Umbilical cord (tissue), 2 donors: ENCODE data around the gene KHDC4. TPM values are rescaled to one million over a fixed set of nuclear protein-coding genes. Genes with fewer than 3 reads are reported as not detected.

ENCODE experiments used
- DNase-seq: peaks from one replicate; pipeline ENCODE4 v3.0.0-alpha.2; 2015; ENCODE audit warnings: low spot score
- total RNA-seq: library from RNA; depleted of rRNA; stranded (reverse); fragments of >200 nt; gene quantifications from one replicate; pipeline ENCODE4 v1.2.3, GENCODE V29; 2014; ENCODE audit warnings: low replicate concordance; ENCODE audit not compliant: insufficient read depth

Gene KHDC4
- total RNA-seq, 1 donor from 2014 or later, result 40.7 TPM

- DNase-seq, result no peak
Observed at GRCh38 chr1:155969377-155969791, 35.2 kb upstream of the KHDC4 start.

DNA sequence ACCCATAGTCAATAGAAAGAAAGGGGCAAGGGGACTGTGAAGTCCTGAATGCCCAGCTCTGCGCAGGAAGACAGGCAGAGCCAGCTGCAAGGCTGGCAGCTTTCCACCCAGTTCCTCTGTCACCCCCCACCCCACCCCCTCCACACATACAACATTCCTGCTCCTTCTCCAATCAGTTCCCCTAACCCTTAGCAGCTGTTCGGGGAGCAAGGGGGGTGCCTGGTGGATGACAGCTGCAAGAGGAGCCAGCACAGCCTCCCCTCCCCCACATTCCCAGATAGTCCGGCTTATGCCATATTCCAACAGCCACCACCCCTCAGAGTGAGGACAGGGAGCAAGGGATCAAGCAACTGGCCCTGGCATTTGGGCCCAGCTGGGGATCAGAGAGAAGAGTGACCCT is 34.5 kb upstream of the KHDC4 start:
- DNase-seq, result no peak

- no peak for DNase-seq
Observed at GRCh38 chr1:155968051-155968400, 33.8 kb upstream of the KHDC4 start.

DNA sequence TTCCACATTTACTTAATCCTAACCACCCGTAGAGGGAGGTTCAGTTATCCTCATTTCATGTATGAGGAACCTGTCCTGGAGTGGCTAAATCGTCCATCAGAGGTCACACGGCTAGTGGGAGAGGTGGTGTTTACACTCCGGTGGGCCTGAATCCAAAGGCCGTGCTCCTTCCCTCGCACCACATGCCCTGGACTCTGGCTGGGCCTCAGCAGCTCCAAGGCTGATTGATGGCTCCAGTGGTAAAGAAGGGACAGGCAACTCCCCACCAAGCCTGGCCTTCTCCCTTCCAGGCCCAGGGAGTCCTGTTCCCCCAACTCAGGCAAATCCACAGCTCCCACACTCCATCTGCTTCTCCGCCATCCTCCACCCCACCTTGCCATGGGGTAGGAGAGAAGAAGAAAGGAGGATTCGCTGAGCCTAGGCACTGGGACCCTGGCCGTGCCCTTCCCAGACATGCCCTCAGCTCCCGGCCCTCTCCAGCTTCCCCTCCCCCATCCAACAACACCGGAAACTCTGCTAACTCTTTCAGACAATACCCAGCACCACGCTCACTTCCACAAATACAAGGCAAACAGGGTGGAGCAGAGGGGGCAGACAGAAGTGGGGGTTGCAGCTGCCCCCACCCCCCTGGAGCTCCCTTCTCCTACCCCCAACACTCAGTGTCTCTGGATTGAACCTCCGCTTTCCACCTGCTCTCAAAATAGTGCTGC is 33.3 kb upstream of the KHDC4 start:
- DNase-seq, result no peak

- DNase-seq, result no peak
Observed at GRCh38 chr1:155966750-155967149, 32.5 kb upstream of the KHDC4 start.

- DNase-seq, result no peak
Observed at GRCh38 chr1:155966135-155966534, 31.9 kb upstream of the KHDC4 start.

GRCh38 chr1:155964193-155964592 is 30.0 kb upstream of the KHDC4 start:
- DNase-seq, result no peak

GRCh38 chr1:155962599-155963211 is 28.5 kb upstream of the KHDC4 start:
- no peak for DNase-seq

DNA sequence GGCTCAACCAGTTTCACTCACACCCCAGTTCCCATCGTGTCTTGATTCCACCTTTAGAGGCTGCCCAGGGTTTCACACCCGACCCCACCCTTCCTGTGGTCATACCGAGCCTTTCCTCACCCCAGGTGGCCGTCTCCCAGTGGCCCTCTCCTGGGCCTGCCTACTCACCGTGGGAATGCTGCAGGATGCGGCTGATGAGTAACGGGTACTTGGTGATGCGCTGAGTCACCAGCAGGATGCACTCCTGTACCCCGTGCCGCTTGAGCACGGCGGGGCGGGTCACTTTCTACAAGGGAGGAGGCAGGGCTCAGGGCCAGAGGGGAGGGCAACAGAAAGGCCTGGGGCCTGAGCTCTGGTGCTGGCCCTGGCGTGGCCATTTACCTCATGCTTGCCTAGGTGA is 27.7 kb upstream of the KHDC4 start:
- DNase-seq, result no peak

DNA sequence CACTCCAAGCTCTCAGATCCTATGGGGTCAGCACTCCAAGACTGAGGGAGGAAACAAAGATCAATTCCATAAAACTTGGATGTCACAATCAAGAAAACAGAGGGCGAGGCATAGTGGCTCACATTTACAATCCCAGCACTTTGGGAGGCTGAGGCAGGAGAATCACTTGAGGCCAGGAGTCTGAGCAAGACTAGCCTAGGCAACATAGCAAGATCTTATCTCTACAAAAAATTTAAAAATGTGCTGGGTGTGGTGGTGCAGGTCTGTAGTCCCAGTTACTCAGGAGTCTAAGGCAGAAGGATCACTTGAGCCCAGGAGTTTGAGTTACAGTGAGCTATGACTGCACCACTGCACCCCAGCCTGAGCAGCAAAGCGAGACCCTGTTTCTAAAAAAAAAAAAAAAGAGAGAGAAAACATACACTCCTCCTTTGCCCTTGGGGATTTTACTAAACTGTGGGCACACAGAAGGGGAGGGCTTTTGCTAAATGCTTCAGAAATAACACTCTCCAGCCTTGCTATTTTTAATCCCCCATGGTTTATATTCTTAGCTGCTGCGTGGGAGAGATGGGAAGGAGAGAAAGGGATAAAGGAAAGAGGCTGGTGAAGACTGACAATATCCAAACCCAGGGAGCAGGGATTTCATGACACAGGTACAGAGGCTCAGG is 26.0 kb upstream of the KHDC4 start:
- no peak for DNase-seq

- DNase-seq, result no peak
Observed at GRCh38 chr1:155957411-155957915, 23.2 kb upstream of the KHDC4 start.

DNA sequence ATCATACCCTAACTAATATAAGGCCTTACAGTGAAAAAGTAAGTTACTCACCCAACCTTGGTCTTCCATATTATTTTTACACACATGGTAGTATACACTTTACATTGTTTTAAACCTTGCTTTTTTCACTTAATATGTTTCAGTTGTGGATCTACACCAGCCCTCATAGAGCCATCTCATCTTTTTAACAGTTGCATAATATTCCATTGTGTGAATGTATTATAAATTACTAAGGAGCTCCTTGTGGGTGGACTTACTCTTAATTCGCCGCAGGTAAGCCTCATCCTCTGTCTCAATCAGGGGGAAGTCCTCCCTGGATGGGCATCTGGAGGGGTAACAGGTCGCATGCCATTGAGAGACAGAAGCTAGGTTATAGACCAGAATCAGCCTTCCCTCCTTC is 20.4 kb upstream of the KHDC4 start:
- no peak for DNase-seq

- DNase-seq, result no peak
Observed at GRCh38 chr1:155952505-155952890, 18.3 kb upstream of the KHDC4 start.

DNA sequence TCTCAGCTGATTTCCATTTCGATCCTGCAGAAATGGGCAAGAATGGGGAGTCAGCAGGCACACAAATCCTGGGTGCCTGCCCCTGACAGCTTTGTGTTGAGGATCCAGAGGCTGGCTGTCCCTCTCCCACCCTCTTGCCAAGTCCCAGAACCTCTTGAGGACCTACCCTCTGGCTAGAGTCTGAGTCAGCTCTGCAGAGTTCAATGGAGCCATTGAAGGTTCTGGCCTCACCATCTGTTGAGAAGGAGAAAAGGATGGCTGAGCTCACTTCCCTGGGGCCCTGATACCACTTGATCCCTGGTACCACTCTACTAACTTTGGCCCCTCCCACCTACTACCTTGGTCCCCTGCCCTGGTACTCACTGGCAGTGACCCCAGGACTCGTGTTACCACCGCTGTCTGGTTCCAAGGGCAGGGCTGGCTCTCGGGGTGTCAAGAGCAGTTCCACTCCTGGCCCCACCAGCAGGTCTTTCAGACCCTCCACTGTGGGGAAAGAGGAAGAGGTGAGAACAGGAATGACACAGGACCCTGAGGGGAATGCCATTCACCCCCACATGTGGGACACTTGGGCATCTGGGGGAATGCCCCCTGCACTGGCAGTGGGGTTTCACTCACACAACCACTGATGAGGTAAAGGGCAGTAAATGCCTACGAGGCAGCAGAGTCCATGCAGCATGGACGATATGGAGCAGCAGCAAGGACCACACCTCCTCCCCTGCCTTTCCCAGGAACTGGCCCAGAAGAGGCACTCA is 17.7 kb upstream of the KHDC4 start:
- no peak for DNase-seq

GRCh38 chr1:155950829-155951228 is 16.6 kb upstream of the KHDC4 start:
- no peak for DNase-seq

DNA sequence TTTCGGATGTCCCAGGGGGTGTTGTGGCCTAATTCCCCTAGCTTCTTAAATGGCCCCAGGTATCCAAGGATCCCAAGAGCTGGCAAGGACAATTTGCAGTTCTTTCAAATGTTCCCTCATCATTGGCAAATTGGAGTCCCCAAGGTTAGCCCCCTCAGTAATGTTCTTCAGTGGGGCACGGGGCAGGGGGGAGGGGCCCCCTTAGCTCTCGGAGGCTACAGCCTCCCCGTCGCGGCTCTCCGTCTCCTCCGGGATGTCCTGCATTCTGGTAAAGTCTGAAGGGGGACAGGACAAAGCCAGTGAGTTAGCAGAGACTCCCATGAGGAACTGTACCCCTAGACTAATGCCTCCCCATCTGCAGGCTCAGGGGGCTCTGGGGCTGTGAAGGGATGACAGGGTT is 13.5 kb upstream of the KHDC4 start:
- DNase-seq, result no peak

DNA sequence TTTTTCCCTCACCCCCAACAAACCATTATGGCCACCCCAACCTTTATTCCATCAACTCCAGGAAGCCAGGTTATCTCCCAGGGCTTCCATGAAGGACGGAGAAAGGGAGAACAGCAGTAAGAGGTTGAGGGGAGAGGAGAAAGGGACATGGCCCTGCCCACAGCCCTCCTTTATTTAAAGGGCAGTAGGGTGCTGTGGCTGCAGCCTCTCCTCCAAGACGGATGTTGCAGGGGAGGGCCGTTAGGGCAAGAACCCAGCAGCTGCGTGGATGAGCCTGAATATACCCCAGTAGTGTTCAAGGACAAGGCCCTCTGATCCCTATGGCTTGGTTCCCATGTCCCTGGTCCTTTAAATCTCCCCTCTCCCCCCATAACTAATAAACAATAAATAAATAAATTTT is 13.1 kb upstream of the KHDC4 start:
- no peak for DNase-seq

- DNase-seq, result no peak
Observed at GRCh38 chr1:155946633-155947219, 12.5 kb upstream of the KHDC4 start.

DNA sequence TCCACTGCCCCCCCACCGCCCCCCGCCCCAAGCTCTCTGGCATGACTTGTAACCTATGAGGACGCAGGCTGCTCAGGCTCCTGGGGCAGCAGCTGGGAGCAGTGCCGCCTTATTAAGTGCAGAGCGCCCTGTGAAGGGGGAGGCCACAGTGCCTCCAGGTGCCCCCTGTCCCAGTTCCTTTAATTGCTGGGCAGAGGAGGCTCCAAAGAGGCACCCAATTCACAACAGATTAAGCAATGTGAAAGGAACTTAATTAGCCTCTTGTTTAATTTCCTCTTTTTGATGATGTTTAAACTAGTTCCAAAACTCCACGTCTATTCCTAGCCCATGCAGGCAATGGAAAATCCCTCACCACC is 10.2 kb upstream of the KHDC4 start:
- DNase-seq, result no peak

DNA sequence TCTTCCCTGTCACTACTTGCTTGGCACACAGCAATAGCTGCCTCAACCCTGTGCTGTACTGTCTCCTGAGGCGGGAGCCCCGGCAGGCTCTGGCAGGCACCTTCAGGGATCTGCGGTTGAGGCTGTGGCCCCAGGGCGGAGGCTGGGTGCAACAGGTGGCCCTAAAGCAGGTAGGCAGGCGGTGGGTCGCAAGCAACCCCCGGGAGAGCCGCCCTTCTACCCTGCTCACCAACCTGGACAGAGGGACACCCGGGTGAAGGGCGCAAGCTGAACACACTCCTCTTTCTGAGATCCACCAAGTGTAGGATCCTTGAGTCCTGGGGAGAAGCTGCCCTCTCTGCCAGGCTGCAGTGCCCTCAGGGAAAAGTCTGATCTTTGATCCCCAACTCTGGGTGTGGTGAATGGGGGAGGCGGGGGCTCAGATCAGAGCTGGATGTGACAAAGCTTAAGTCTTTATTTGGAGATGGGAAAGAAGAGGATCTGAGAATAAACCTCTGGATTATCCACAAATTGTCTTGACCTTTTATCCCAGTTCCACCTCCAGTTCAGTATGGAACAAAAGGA is 8.4 kb upstream of the KHDC4 start:
- DNase-seq, result no peak

DNA sequence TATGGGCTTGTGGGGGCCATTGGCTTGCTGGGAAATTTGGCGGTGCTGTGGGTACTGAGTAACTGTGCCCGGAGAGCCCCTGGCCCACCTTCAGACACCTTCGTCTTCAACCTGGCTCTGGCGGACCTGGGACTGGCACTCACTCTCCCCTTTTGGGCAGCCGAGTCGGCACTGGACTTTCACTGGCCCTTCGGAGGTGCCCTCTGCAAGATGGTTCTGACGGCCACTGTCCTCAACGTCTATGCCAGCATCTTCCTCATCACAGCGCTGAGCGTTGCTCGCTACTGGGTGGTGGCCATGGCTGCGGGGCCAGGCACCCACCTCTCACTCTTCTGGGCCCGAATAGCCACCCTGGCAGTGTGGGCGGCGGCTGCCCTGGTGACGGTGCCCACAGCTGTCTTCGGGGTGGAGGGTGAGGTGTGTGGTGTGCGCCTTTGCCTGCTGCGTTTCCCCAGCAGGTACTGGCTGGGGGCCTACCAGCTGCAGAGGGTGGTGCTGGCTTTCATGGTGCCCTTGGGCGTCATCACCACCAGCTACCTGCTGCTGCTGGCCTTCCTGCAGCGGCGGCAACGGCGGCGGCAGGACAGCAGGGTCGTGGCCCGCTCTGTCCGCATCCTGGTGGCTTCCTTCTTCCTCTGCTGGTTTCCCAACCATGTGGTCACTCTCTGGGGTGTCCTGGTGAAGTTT is 7.8 kb upstream of the KHDC4 start:
- no peak for DNase-seq
